Measurements from ENCODE around the gene SAC3D1. TPM values are rescaled to one million over a fixed set of nuclear protein-coding genes. Genes with fewer than 3 reads are reported as not detected.
A peak's percentile ranks its signal among the peaks of the same experiment; 100 is the strongest.

The SAC3D1 gene
- total RNA-seq, 3 donors from 2014 or later = 8.5 to 13.1 (median 11.8) TPM

DNA sequence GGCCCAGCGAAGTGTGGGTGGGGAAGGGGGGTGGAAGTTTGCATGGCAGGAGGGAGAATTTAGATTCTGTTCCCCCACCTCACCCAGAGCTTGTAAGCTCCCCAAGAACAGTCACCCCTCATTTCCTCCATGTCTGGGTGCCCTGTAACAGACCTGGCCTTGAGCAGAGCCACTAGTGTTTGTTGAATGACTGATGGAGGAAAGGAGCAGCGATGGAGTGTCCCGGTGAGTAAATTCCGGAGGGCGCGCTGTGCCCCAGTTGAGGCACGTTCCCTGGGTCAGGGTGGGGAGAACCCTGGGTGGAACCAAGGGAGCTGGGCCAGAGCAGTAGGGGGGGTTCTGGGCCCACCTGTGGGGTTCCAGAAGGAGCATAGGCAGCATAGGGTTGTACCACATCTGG, 16.5 kb downstream of the SAC3D1 start:
- intact Hi-C loops (cut with DNase I, micrococcal nuclease) = no loop called here
- no peak overlapping the region for H3K4me3 ChIP-seq
- H3K9me3 ChIP-seq = no peaks in the 10 kb centered on the region
- TF ChIP-seq, protein P1, sequence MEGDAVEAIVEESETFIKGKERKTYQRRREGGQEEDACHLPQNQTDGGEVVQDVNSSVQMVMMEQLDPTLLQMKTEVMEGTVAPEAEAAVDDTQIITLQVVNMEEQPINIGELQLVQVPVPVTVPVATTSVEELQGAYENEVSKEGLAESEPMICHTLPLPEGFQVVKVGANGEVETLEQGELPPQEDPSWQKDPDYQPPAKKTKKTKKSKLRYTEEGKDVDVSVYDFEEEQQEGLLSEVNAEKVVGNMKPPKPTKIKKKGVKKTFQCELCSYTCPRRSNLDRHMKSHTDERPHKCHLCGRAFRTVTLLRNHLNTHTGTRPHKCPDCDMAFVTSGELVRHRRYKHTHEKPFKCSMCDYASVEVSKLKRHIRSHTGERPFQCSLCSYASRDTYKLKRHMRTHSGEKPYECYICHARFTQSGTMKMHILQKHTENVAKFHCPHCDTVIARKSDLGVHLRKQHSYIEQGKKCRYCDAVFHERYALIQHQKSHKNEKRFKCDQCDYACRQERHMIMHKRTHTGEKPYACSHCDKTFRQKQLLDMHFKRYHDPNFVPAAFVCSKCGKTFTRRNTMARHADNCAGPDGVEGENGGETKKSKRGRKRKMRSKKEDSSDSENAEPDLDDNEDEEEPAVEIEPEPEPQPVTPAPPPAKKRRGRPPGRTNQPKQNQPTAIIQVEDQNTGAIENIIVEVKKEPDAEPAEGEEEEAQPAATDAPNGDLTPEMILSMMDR (IDR thresholded peaks at IDR 0.05) = no peak
- H3K4me1 ChIP-seq (ENCODE audit: low read depth) = peaks cover 9% of the 10 kb centered on the region
- no peak for DNase-seq
- H3K36me3 ChIP-seq (ENCODE audit: low read depth) = no peaks in the 10 kb centered on the region
- ATAC-seq = no peak

DNA sequence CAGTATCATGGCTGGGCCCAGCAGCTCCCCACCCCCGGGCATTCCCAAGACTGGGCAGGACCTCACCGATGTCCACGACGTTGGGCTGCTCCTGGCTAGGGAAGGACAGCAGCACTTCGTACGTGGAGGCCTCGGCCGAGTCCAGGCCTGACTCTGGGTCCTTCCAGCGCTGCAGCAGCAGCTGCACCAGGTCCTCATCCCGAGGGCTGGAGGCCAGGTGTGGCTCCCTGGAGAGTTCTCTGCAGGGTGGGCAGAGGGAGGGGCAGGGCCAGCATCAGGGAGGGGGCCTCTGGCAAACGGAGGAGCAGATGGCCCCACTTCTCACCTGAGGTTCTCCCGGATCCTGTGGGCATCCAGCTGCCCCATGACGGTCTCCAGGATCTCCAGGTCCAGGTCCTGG, 17.0 kb downstream of the SAC3D1 start:
- H3K4me3 ChIP-seq = no peak overlapping the region
- intact Hi-C loops (cut with DNase I, micrococcal nuclease) = no loop called here

DNA sequence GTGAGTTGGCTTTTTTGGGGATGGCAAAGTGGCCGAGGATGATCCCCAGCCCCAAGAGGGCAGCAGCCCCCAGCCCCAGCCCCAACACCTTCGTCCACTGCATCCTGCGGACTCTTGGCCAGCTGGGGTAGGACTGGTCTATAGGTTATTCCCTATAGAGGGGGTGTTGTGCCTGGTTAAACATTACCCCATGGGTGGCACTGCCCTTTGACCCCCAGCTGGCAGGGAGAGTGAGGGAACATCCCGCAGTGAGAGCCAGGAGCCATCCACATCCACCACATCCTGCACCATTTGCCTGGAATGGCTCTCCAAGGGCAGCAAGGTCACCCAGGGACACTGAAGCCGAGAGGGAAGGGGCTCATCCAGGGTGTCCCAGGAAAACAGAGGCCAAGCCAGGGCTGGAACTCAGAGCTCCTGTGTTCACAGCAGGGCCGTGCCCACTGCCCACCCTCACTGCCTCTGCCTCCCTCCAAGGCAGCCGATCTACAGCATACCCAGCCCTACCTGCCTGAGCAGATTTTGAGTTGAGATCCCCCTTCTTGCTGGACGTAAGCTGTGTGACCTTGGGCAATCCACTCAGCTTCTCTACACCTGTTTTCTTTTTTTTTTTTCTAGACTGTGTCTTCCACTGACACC, 17.5 kb downstream of the SAC3D1 start, which contains the start of gene NAALADL1:
NAALADL1 (minus strand) TSS at position 135 of the 636 bp plus-strand sequence; CDS start at position 103, 32 bp downstream.
- no peaks in the 10 kb centered on the region for H3K36me3 ChIP-seq (ENCODE audit: low read depth)
- intact Hi-C loops (cut with DNase I, micrococcal nuclease) = no loop called here
- no peaks in the 10 kb centered on the region for H3K9me3 ChIP-seq
- DNase-seq = peak in 2 of 3 donors; percentile 61 to 66
- TF ChIP-seq, protein P1 (IDR thresholded peaks at IDR 0.05) = no peak
- no peak within 1 kb of the TSS for H3K4me3 ChIP-seq
- peak; percentile 65 for ATAC-seq
- H3K4me1 ChIP-seq (ENCODE audit: low read depth) = peaks cover 9% of the 10 kb centered on the region

More for the DNA sequence above, 17.0 kb downstream of the SAC3D1 start:
- TF ChIP-seq, protein P1 (IDR thresholded peaks at IDR 0.05) = no peak
- no peak for DNase-seq
- H3K36me3 ChIP-seq (ENCODE audit: low read depth) = no peaks in the 10 kb centered on the region
- H3K9me3 ChIP-seq = no peaks in the 10 kb centered on the region
- ATAC-seq = no peak
- peaks cover 9% of the 10 kb centered on the region for H3K4me1 ChIP-seq (ENCODE audit: low read depth)

DNA sequence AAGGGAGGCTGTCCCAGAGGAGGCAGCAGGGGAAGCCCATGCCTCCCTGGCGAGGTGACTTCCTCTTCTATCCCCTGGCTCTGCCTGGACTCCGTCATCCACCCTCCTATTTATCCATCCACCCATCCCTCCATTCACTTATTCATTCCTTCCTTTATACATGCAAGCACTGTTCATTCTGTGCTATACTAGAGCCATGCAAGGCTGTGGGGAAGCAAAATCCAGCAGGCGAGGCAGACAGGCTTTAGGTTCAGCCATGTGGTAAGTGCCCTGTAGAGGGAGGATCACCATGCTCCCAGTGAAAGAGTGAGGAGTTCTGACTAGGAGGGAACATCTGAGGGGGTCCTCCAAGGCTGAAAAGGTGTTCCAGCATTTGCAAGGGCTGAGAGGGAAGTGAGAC, 18.5 kb downstream of the SAC3D1 start:
- TF ChIP-seq, protein P1 (IDR thresholded peaks at IDR 0.05) = no peak
- Histone ChIP-seq H3K9me3 (no peaks in the 10 kb centered on the region), H3K4me3 (no peak overlapping the region), H3K36me3 (ENCODE audit: low read depth) (no peaks in the 10 kb centered on the region), H3K4me1 (ENCODE audit: low read depth) (peaks cover 9% of the 10 kb centered on the region)
- no peak for DNase-seq
- intact Hi-C loops (cut with DNase I, micrococcal nuclease) = no loop called here
- ATAC-seq = no peak

DNA sequence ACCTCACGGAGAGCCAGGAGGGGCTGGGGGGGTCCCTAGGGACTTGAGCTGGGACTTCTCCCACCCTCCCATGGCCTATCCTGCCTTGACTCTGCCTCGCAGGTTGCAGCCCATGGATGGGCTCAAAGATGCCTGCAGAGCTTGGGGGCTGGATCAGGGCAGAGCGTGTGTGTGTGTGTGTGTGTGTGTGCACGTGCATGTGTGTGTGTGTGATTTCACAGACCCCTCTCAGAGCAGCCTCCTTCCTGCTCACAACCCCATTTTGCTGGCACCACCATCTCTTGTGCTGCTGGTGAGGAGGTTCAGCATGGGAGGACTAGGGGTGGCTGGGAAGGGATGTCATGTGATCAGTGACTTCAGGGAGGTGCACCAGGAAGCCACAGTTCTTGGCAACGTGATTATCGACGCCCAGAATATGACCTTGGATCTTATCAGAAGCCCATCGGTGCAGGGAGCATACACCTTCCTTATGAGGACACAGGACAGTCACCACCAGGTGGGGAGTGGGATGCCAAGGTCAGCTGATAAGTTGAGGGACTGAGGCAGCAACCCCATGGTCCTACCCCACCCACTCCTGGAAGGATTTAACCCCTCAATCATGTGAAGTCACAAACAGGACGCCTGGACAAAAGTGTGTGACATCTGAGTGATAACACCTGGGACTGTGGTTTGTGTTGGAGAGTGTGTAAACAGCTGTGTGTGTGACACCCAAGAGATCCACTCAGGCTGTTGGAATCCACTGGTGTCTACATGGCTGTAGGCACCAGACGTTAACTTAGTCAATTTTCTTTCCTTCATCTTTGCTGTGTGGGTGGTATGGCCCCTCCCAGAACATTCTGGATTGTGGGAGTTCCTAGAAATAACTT, 19.2 kb downstream of the SAC3D1 start:
- no peaks in the 10 kb centered on the region for H3K9me3 ChIP-seq
- H3K4me1 ChIP-seq (ENCODE audit: low read depth) = peaks cover 9% of the 10 kb centered on the region
- ATAC-seq = peak; percentile 78
- no peak overlapping the region for H3K4me3 ChIP-seq
- intact Hi-C loops (cut with DNase I, micrococcal nuclease) = no loop called here
- TF ChIP-seq, protein P1 (IDR thresholded peaks at IDR 0.05) = no peak
- DNase-seq = peak in 1 of 3 donors; percentile 40
- H3K36me3 ChIP-seq (ENCODE audit: low read depth) = no peaks in the 10 kb centered on the region
